ENCODE measurements around the gene CAPZA1. TPM values are rescaled to one million over a fixed set of nuclear protein-coding genes. Genes with fewer than 3 reads are reported as not detected.
A peak's percentile ranks its signal among the peaks of the same experiment; 100 is the strongest.
"Not testable (repeated sequence)": the region's sequence is repeated elsewhere in the genome, so short reads cannot be mapped to it uniquely, and the experiment has no call there.

CAPZA1 gene
- total RNA-seq, 5 donors from 2014 or later (not counting 1 experiment from before 2014, with no cell fraction given), result 115 to 189 (median 138) TPM

GRCh38 chr1:112624493-112624892 lies 4.9 kb downstream of the CAPZA1 start:
- not testable (repeated sequence) for H3K27me3 ChIP-seq (replicated peaks in 1 of 2; ENCODE audit: control insufficient read depth in 2 of 2, extremely low read depth in 1 of 2, insufficient read depth in 2 of 2, low read length in 1 of 2); ATAC-seq (replicated peaks in 1 of 4); H3K4me3 Mint-ChIP-seq; H3K9me3 Mint-ChIP-seq; H3K4me3 ChIP-seq (ENCODE audit: control insufficient read depth in 1 of 2, extremely low read depth in 1 of 2, low read length in 1 of 2); H3K27me3 Mint-ChIP-seq; H3K9me3 ChIP-seq
- Mint-ChIP-seq H3K36me3 (peaks cover 31% of the 10 kb centered on the region), H3K4me1 (peaks cover 75 to 84% (median 82%) of the 10 kb centered on the region in 3 donors), H3K27ac (peak overlapping the region in 1 of 2 donors; percentile 74)
- Histone ChIP-seq H3K4me1 (ENCODE audit: control insufficient read depth in 1 of 2, extremely low read depth in 1 of 2, insufficient read depth in 2 of 2, low read length in 2 of 2) (peaks cover 31 to 50% of the 10 kb centered on the region in 2 experiments), H3K36me3 (ENCODE audit: control insufficient read depth in 2 of 2, extremely low read depth in 1 of 2, insufficient read depth in 1 of 2, low read length in 1 of 2) (peaks cover 0 to 18% of the 10 kb centered on the region in 2 donors), H3K27ac (ENCODE audit: low read length) (peak overlapping the region; percentile 52)
- CTCF ChIA-PET, result interaction anchor here (0.7 kb wide), 3 partner anchors 73 to 136 kb away, joined by 4 to 7 read pairs (median 5); no protein-coding TSS in a partner anchor
- WGBS (ENCODE audit: insufficient coverage), result no CpG with 5 or more reads among the region's 5 CpGs
- peak in 1 of 35 experiments; percentile 36 for DNase-seq
- POLR2A ChIA-PET, result interaction anchor here (0.7 kb wide), 3 partner anchors 12 to 424 kb away, joined by 7 to 12 read pairs (median 9); no protein-coding TSS in a partner anchor

DNA sequence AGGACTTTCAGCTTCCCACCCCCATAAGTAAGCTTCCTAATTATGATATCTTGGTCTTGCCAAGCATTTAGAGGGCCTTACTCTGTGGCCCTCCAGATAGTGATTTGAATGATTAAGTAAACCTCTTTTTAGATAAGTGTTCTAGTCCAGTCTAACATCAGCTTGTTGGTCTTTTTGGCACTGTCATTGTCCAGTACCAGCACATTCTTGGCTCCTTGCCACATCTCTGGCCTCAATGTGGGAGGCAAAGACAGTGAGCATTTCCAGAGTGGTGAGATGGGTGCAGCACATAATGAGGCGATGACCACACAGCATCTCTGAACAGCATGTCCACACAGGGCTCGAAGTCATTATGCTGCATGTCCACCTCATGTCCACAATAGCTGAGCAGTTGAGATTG lies 6.1 kb downstream of the CAPZA1 start:
- Mint-ChIP-seq H3K27ac (no peak overlapping the region), H3K27me3 (no peaks in the 10 kb centered on the region), H3K4me1 (peaks cover 80 to 87% (median 85%) of the 10 kb centered on the region in 3 donors), H3K9me3 (no peaks in the 10 kb centered on the region), H3K4me3 (peak overlapping the region in 1 of 3 donors; percentile 14), H3K36me3 (peaks cover 37% of the 10 kb centered on the region)
- Histone ChIP-seq H3K27ac (ENCODE audit: low read length) (no peak overlapping the region), H3K27me3 (replicated peaks in 1 of 2; ENCODE audit: control insufficient read depth in 2 of 2, extremely low read depth in 1 of 2, insufficient read depth in 2 of 2, low read length in 1 of 2) (no peaks in the 10 kb centered on the region), H3K9me3 (no peaks in the 10 kb centered on the region), H3K4me1 (ENCODE audit: control insufficient read depth in 1 of 2, extremely low read depth in 1 of 2, insufficient read depth in 2 of 2, low read length in 2 of 2) (peaks cover 23 to 58% of the 10 kb centered on the region in 2 experiments), H3K36me3 (ENCODE audit: control insufficient read depth in 2 of 2, extremely low read depth in 1 of 2, insufficient read depth in 1 of 2, low read length in 1 of 2) (peaks cover 0 to 19% of the 10 kb centered on the region in 2 donors), H3K4me3 (ENCODE audit: control insufficient read depth in 1 of 2, extremely low read depth in 1 of 2, low read length in 1 of 2) (no peak overlapping the region)
- ChIA-PET POLR2A (interaction anchor here in 1 of 2 donors (0.8 kb wide), 1 partner anchor 11 kb away, joined by 3 read pairs; no protein-coding TSS in a partner anchor), CTCF (interaction anchor here (0.6 to 0.7 kb wide), 4 partner anchors 10 to 1783 kb away, joined by 3 to 4 read pairs (median 4); no protein-coding TSS in a partner anchor)
- ATAC-seq (replicated peaks in 1 of 4) (no peak), DNase-seq (no peak)
- WGBS (ENCODE audit: insufficient coverage), result no CpG with 5 or more reads among the region's 2 CpGs

- DNase-seq, result no peak
- Mint-ChIP-seq H3K27ac (no peak overlapping the region), H3K36me3 (peaks cover 42% of the 10 kb centered on the region)
Observed at GRCh38 chr1:112626193-112626592, 6.6 kb downstream of the CAPZA1 start.

GRCh38 chr1:112626887-112627286 lies 7.3 kb downstream of the CAPZA1 start:
- CTCF ChIA-PET, result interaction anchor here in 1 of 2 donors (0.7 kb wide), 1 partner anchor 10 kb away, joined by 3 read pairs; no protein-coding TSS in a partner anchor
- Mint-ChIP-seq H3K36me3 (peaks cover 45% of the 10 kb centered on the region), H3K4me3 (no peak overlapping the region), H3K9me3 (no peaks in the 10 kb centered on the region), H3K4me1 (peaks cover 86 to 89% (median 87%) of the 10 kb centered on the region in 3 donors), H3K27ac (peak overlapping the region in 1 of 2 donors; percentile 69), H3K27me3 (no peaks in the 10 kb centered on the region)
- DNase-seq, result no peak
- H3K27ac ChIP-seq (ENCODE audit: low read length), result no peak overlapping the region
- H3K27me3 ChIP-seq (replicated peaks in 1 of 2; ENCODE audit: control insufficient read depth in 2 of 2, extremely low read depth in 1 of 2, insufficient read depth in 2 of 2, low read length in 1 of 2), result no peaks in the 10 kb centered on the region
- no peak overlapping the region for H3K4me3 ChIP-seq (ENCODE audit: control insufficient read depth in 1 of 2, extremely low read depth in 1 of 2, low read length in 1 of 2)
- no peak for ATAC-seq (replicated peaks in 1 of 4)
- H3K9me3 ChIP-seq, result no peaks in the 10 kb centered on the region
- peaks cover 18 to 55% of the 10 kb centered on the region in 2 experiments for H3K4me1 ChIP-seq (ENCODE audit: control insufficient read depth in 1 of 2, extremely low read depth in 1 of 2, insufficient read depth in 2 of 2, low read length in 2 of 2)
- POLR2A ChIA-PET, result no interaction called here
- peaks cover 0 to 27% of the 10 kb centered on the region in 2 donors for H3K36me3 ChIP-seq (ENCODE audit: control insufficient read depth in 2 of 2, extremely low read depth in 1 of 2, insufficient read depth in 1 of 2, low read length in 1 of 2)

More at GRCh38 chr1:112626193-112626592, 6.6 kb downstream of the CAPZA1 start:
- Histone ChIP-seq H3K36me3 (ENCODE audit: control insufficient read depth in 2 of 2, extremely low read depth in 1 of 2, insufficient read depth in 1 of 2, low read length in 1 of 2) (peaks cover 0 to 24% of the 10 kb centered on the region in 2 donors), H3K4me1 (ENCODE audit: control insufficient read depth in 1 of 2, extremely low read depth in 1 of 2, insufficient read depth in 2 of 2, low read length in 2 of 2) (peaks cover 20 to 59% of the 10 kb centered on the region in 2 experiments), H3K27me3 (replicated peaks in 1 of 2; ENCODE audit: control insufficient read depth in 2 of 2, extremely low read depth in 1 of 2, insufficient read depth in 2 of 2, low read length in 1 of 2) (no peaks in the 10 kb centered on the region), H3K4me3 (ENCODE audit: control insufficient read depth in 1 of 2, extremely low read depth in 1 of 2, low read length in 1 of 2) (no peak overlapping the region), H3K27ac (ENCODE audit: low read length) (no peak overlapping the region), H3K9me3 (no peaks in the 10 kb centered on the region)
- Mint-ChIP-seq H3K4me1 (peaks cover 81 to 87% (median 85%) of the 10 kb centered on the region in 3 donors), H3K4me3 (no peak overlapping the region), H3K27me3 (no peaks in the 10 kb centered on the region), H3K9me3 (no peaks in the 10 kb centered on the region)
- 100% methylated on average over 4 of the region's 5 CpGs for WGBS (ENCODE audit: insufficient coverage)
- POLR2A ChIA-PET, result interaction anchor here in 1 of 2 donors (0.8 kb wide), 1 partner anchor 12 kb away, joined by 3 read pairs; no protein-coding TSS in a partner anchor
- CTCF ChIA-PET, result interaction anchor here (0.6 to 0.7 kb wide), 4 partner anchors 10 to 1782 kb away, joined by 3 to 4 read pairs (median 4); no protein-coding TSS in a partner anchor
- ATAC-seq (replicated peaks in 1 of 4), result no peak

DNA sequence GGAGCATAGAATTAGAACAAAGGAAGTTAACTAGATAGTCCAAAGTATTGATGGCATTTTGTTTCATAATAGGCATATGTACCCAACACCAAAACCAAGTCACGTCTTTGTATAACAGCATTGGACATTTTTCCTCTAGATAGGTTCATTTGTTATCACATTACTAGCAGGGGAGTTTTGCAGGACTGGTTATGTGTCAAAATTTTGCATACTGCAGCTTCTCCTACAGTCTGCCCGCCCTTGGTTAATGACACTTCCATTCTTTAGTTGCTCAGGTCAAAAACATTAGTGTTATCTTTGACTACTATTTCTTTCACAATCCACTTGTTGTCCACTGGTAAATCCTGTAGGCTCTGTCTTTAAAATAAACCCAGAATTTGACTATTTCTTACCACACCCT lies 8.9 kb downstream of the CAPZA1 start:
- ATAC-seq (replicated peaks in 1 of 4) (no peak), DNase-seq (no peak)
- peak overlapping the region in 1 of 2 donors; percentile 53 for H3K27ac Mint-ChIP-seq
- H3K4me3 Mint-ChIP-seq, result peak overlapping the region in 1 of 3 donors; percentile 29
- Histone ChIP-seq H3K36me3 (ENCODE audit: control insufficient read depth in 2 of 2, extremely low read depth in 1 of 2, insufficient read depth in 1 of 2, low read length in 1 of 2) (peaks cover 0 to 27% of the 10 kb centered on the region in 2 donors), H3K27me3 (replicated peaks in 1 of 2; ENCODE audit: control insufficient read depth in 2 of 2, extremely low read depth in 1 of 2, insufficient read depth in 2 of 2, low read length in 1 of 2) (no peaks in the 10 kb centered on the region), H3K4me1 (ENCODE audit: control insufficient read depth in 1 of 2, extremely low read depth in 1 of 2, insufficient read depth in 2 of 2, low read length in 2 of 2) (peaks cover 7 to 50% of the 10 kb centered on the region in 2 experiments), H3K9me3 (no peaks in the 10 kb centered on the region), H3K27ac (ENCODE audit: low read length) (no peak overlapping the region), H3K4me3 (ENCODE audit: control insufficient read depth in 1 of 2, extremely low read depth in 1 of 2, low read length in 1 of 2) (no peak overlapping the region)
- CTCF ChIA-PET, result interaction anchor here in 1 of 2 donors (0.9 to 1.1 kb wide), 2 partner anchors 11 to 17 kb away, joined by 3 to 6 read pairs; no protein-coding TSS in a partner anchor
- no peaks in the 10 kb centered on the region for H3K9me3 Mint-ChIP-seq
- peaks cover 55% of the 10 kb centered on the region for H3K36me3 Mint-ChIP-seq
- H3K4me1 Mint-ChIP-seq, result peaks cover 87 to 91% (median 89%) of the 10 kb centered on the region in 3 donors
- H3K27me3 Mint-ChIP-seq, result no peaks in the 10 kb centered on the region
- POLR2A ChIA-PET, result no interaction called here
- no CpG with 5 or more reads among the region's 2 CpGs for WGBS (ENCODE audit: insufficient coverage)

GRCh38 chr1:112629256-112629655 lies 9.6 kb downstream of the CAPZA1 start:
- H3K9me3 Mint-ChIP-seq, result no peaks in the 10 kb centered on the region

More at GRCh38 chr1:112629256-112629655, 9.6 kb downstream of the CAPZA1 start:
- Mint-ChIP-seq H3K4me3 (peak overlapping the region in 1 of 3 donors; percentile 13), H3K36me3 (peaks cover 59% of the 10 kb centered on the region), H3K27me3 (no peaks in the 10 kb centered on the region), H3K4me1 (peaks cover 91 to 94% (median 94%) of the 10 kb centered on the region in 3 donors), H3K27ac (peak overlapping the region in 1 of 2 donors; percentile 8)
- H3K9me3 ChIP-seq, result no peaks in the 10 kb centered on the region
- H3K27ac ChIP-seq (ENCODE audit: low read length), result no peak overlapping the region
- no peaks in the 10 kb centered on the region for H3K27me3 ChIP-seq (replicated peaks in 1 of 2; ENCODE audit: control insufficient read depth in 2 of 2, extremely low read depth in 1 of 2, insufficient read depth in 2 of 2, low read length in 1 of 2)
- H3K4me1 ChIP-seq (ENCODE audit: control insufficient read depth in 1 of 2, extremely low read depth in 1 of 2, insufficient read depth in 2 of 2, low read length in 2 of 2), result peaks cover 9 to 44% of the 10 kb centered on the region in 2 experiments
- peaks cover 0 to 27% of the 10 kb centered on the region in 2 donors for H3K36me3 ChIP-seq (ENCODE audit: control insufficient read depth in 2 of 2, extremely low read depth in 1 of 2, insufficient read depth in 1 of 2, low read length in 1 of 2)
- CTCF ChIA-PET, result interaction anchor here in 1 of 2 donors (0.6 kb wide), 1 partner anchor 31 kb away, joined by 3 read pairs; no protein-coding TSS in a partner anchor
- no peak for ATAC-seq (replicated peaks in 1 of 4)
- POLR2A ChIA-PET, result interaction anchor here in 1 of 2 donors (0.8 kb wide), 1 partner anchor 35 kb away, joined by 3 read pairs; no protein-coding TSS in a partner anchor
- no peak overlapping the region for H3K4me3 ChIP-seq (ENCODE audit: control insufficient read depth in 1 of 2, extremely low read depth in 1 of 2, low read length in 1 of 2)
- no peak for DNase-seq

Measured in T-cell (primary cell).